PC-3 (cell line): Measurements from ENCODE around the gene NHERF2. TPM values are rescaled to one million over a fixed set of nuclear protein-coding genes. Genes with fewer than 3 reads are reported as not detected.
A peak's percentile ranks its signal among the peaks of the same experiment; 100 is the strongest.

Experiments used
- ATAC-seq: fragments of 200-7000 bp; cut with Tn5 transposase; 2 replicates; pipeline ENCODE4 v1.9.1; 2020; ENCODE audit warnings: mild to moderate bottlenecking, moderate library complexity
- BruUV-seq: library from RNA; stranded (reverse); fragments of 400-500 nt; replicated peaks from 2 replicates; lab custom pipeline; 2021; lab: Mats Ljungman, UMichigan
- CTCF ChIA-PET: fragments of 300-600 bp; sonication (Branson Sonifier 250); formaldehyde crosslinking; loops from one replicate; lab custom pipeline; 2022; ENCODE audit warnings: antibody characterized with exemption; lab: Charles Lee
- POLR2A ChIA-PET: fragments of 300-600 bp; sonication (Branson Sonifier 250); formaldehyde crosslinking; loops from one replicate; lab custom pipeline; 2022; ENCODE audit warnings: antibody characterized with exemption; ENCODE audit not compliant: unreplicated experiment; lab: Charles Lee
- DNase-seq: peaks from one replicate; pipeline ENCODE4 v3.0.0-alpha.2; 2015
- H2AFZ ChIP-seq: fragments of 300-600 bp; sonication (generic); 2 replicates; pipeline ENCODE4 v1.6.0; 2016; ENCODE audit warnings: antibody characterized with exemption, low read length
- H3F3A ChIP-seq: fragments of 300-600 bp; sonication (generic); one replicate; pipeline ENCODE4 v1.6.0; 2017; ENCODE audit warnings: antibody characterized with exemption, low read length, control low read depth, mild to moderate bottlenecking; ENCODE audit not compliant: unreplicated experiment
- H3K27ac ChIP-seq: fragments of 300-600 bp; sonication (generic); 2 replicates; pipeline ENCODE4 v1.5.1; 2016; ENCODE audit warnings: mild to moderate bottlenecking, low read length
- H3K27me3 ChIP-seq: fragments of 300-600 bp; sonication (generic); 2 replicates; pipeline ENCODE4 v1.6.1; 2016; ENCODE audit warnings: low read length, mixed read lengths
- H3K36me3 ChIP-seq: fragments of 300-600 bp; sonication (generic); 2 replicates; pipeline ENCODE4 v1.6.1; 2016; ENCODE audit warnings: low read depth, mixed run types, low read length, mixed read lengths
- H3K4me1 ChIP-seq: fragments of 300-600 bp; sonication (generic); 2 replicates; pipeline ENCODE4 v1.5.1; 2016; ENCODE audit warnings: low read length; ENCODE audit not compliant: insufficient read depth
- H3K4me2 ChIP-seq: fragments of 300-600 bp; sonication (generic); 2 replicates; pipeline ENCODE4 v1.6.0; 2016; ENCODE audit warnings: low read length
- H3K4me3 ChIP-seq: fragments of 300-600 bp; sonication (generic); 2 replicates; pipeline ENCODE4 v1.5.1; 2016; ENCODE audit warnings: mild to moderate bottlenecking, low read length, mixed read lengths
- H3K79me2 ChIP-seq: fragments of 300-600 bp; sonication (generic); 2 replicates; pipeline ENCODE4 v1.6.1; 2017; ENCODE audit warnings: low read length, mixed read lengths
- H3K9ac ChIP-seq: fragments of 300-600 bp; sonication (generic); 2 replicates; pipeline ENCODE4 v1.6.0; 2016; ENCODE audit warnings: mild to moderate bottlenecking, low read length
- H3K9me2 ChIP-seq: fragments of 300-600 bp; sonication (generic); replicated peaks from 2 replicates; pipeline ENCODE4 v1.6.1; 2016; ENCODE audit warnings: mixed run types, low read length, mixed read lengths
- H3K9me3 ChIP-seq: fragments of 300-600 bp; sonication (generic); 2 replicates; pipeline ENCODE4 v1.6.1; 2016; ENCODE audit warnings: low read length, mixed read lengths
- H4K20me1 ChIP-seq: fragments of 300-600 bp; sonication (generic); 2 replicates; pipeline ENCODE4 v1.6.1; 2016; ENCODE audit warnings: low read length, mixed read lengths
- EZH2 ChIP-seq: fragments of 300-600 bp; sonication (generic); IDR thresholded peaks from one replicate; pipeline ENCODE4 v1.6.1; 2017; ENCODE audit warnings: antibody characterized with exemption, mild to moderate bottlenecking, low read length; ENCODE audit not compliant: unreplicated experiment
- EZH2phosphoT487 ChIP-seq: fragments of 300-600 bp; sonication (generic); IDR thresholded peaks from 2 replicates; pipeline ENCODE4 v1.6.1; 2018; ENCODE audit warnings: mild to moderate bottlenecking, antibody characterized with exemption, low read length, borderline replicate concordance
- intact Hi-C: fragments of 100-400 bp; cut with micrococcal nuclease; formaldehyde crosslinking; loops from 2 replicates; pipeline ENCODE4 v1.9.0; 2023
- total RNA-seq: library from RNA; depleted of rRNA; stranded (reverse); fragments of >200 nt; gene quantifications from 2 replicates; pipeline ENCODE4 v1.2.3, GENCODE V29; 2014
- TF ChIP-seq, protein P1 (sequence below): fragments of 300-600 bp; sonication (generic); conservative IDR thresholded peaks from 2 replicates; pipeline ENCODE4 v1.5.1; 2017; ENCODE audit warnings: antibody characterized with exemption, low read depth, mild to moderate bottlenecking, low read length

NHERF2 gene
- total RNA-seq, 1 experiment from 2014 or later, result 145 TPM

DNA sequence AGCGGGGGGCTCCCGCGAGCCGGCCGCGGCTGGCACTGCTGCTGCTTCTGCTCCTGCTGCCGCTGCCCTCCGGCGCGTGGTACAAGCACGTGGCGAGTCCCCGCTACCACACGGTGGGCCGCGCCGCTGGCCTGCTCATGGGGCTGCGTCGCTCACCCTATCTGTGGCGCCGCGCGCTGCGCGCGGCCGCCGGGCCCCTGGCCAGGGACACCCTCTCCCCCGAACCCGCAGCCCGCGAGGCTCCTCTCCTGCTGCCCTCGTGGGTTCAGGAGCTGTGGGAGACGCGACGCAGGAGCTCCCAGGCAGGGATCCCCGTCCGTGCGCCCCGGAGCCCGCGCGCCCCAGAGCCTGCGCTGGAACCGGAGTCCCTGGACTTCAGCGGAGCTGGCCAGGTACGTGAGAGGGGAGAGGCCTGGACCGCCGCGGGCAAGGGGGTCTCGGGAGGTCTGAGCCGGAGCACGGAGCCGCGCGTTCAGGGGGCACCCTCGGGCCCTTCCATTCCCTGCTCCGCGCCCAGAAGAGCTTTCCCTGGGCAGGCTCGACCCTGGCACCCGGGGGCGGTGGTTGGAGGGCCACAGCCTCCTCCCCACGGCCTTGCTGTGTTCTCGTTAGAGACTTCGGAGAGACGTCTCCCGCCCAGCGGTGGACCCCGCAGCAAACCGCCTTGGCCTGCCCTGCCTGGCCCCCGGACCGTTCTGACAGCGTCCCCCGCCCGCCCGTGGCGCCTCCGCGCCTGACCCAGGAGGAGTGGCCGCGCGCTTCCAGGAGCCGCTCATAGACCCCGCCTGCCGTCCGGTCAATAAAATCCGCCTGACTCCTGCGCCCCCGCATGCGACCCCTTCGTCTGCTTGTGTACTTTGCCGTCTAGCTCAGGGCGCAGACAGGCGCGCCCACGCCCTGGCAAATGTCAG is 6.5 kb upstream of the NHERF2 start:
- no peaks in the 10 kb centered on the region for H3K9me3 ChIP-seq
- H3K36me3 ChIP-seq, result no peaks in the 10 kb centered on the region
- no peaks in the 10 kb centered on the region for H3K79me2 ChIP-seq
- intact Hi-C loops, result no loop called here
- no peaks in the 10 kb centered on the region; the same call in 1 of the 2 replicates for H3K27me3 ChIP-seq
- H4K20me1 ChIP-seq, result no peaks in the 10 kb centered on the region
- ChIA-PET CTCF (no interaction called here), POLR2A (no interaction called here)
- DNase-seq (no peak), ATAC-seq (no peak)
- no peaks in the 10 kb centered on the region for H3K9me2 ChIP-seq
- no peak overlapping the region for H3K27ac ChIP-seq
- H3K4me2 ChIP-seq, result peak overlapping the region; percentile 64
- no peaks in the 10 kb centered on the region for H3F3A ChIP-seq
- no TSS peak for BruUV-seq
- TF ChIP-seq, protein P1, sequence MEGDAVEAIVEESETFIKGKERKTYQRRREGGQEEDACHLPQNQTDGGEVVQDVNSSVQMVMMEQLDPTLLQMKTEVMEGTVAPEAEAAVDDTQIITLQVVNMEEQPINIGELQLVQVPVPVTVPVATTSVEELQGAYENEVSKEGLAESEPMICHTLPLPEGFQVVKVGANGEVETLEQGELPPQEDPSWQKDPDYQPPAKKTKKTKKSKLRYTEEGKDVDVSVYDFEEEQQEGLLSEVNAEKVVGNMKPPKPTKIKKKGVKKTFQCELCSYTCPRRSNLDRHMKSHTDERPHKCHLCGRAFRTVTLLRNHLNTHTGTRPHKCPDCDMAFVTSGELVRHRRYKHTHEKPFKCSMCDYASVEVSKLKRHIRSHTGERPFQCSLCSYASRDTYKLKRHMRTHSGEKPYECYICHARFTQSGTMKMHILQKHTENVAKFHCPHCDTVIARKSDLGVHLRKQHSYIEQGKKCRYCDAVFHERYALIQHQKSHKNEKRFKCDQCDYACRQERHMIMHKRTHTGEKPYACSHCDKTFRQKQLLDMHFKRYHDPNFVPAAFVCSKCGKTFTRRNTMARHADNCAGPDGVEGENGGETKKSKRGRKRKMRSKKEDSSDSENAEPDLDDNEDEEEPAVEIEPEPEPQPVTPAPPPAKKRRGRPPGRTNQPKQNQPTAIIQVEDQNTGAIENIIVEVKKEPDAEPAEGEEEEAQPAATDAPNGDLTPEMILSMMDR, result no peak
- TF ChIP-seq EZH2phosphoT487 (no peak), EZH2 (no peak)
- peak overlapping the region; percentile 49 for H3K4me3 ChIP-seq
- H3K4me1 ChIP-seq, result peaks cover 19% of the 10 kb centered on the region
- H2AFZ ChIP-seq, result peak overlapping the region; percentile 26; the same call in 1 of the 2 replicates
- H3K9ac ChIP-seq, result no peak overlapping the region

DNA sequence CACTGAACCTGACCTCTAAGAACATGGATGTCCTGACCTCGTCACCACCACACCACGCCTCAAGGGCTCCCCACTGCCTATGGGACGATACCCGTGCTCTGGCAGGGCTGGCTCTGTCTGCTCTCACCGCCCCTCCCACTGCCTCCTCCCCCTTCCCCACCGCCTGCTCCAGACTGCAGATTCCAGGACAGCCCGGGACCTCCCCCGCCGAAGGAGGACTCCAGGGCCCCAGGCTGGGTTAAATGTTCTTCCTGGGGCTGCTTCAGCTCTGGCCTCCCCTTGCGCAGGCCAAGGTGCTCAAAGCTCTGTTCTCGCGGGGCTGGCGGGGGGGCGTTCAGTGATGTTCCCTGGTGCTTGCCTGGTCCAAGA is 4.0 kb upstream of the NHERF2 start:
- intact Hi-C loops, result loop anchor here (2.0 kb wide), 2 partner anchors 34 to 118 kb away; no protein-coding TSS in a partner anchor
- H4K20me1 ChIP-seq, result no peaks in the 10 kb centered on the region
- H3K27ac ChIP-seq, result peak overlapping the region; percentile 39; the same call in 1 of the 2 replicates
- DNase-seq, result peak; percentile 43
- H3K79me2 ChIP-seq, result peaks cover 8% of the 10 kb centered on the region
- H3K27me3 ChIP-seq, result no peaks in the 10 kb centered on the region; the same call in 1 of the 2 replicates
- peak overlapping the region; percentile 53 for H3K9ac ChIP-seq
- TF ChIP-seq, protein P1, result no peak
- no peak for TF ChIP-seq EZH2phosphoT487
- TF ChIP-seq EZH2, result no peak
- peak overlapping the region; percentile 92 for H3K4me2 ChIP-seq
- ChIA-PET CTCF (interaction anchor here (0.6 to 1.2 kb wide), 10 partner anchors 11 to 540 kb away, joined by 3 to 20 read pairs (median 10); no protein-coding TSS in a partner anchor), POLR2A (interaction anchor here (0.6 to 0.7 kb wide), 2 partner anchors 14 to 26 kb away, joined by 9 to 15 read pairs; no protein-coding TSS in a partner anchor)
- peak overlapping the region; percentile 78 for H2AFZ ChIP-seq
- no peaks in the 10 kb centered on the region for H3K9me3 ChIP-seq
- no peaks in the 10 kb centered on the region for H3F3A ChIP-seq
- ATAC-seq, result peak; percentile 49
- peak overlapping the region; percentile 62 for H3K4me3 ChIP-seq
- H3K36me3 ChIP-seq, result no peaks in the 10 kb centered on the region
- H3K9me2 ChIP-seq, result no peaks in the 10 kb centered on the region
- peaks cover 11% of the 10 kb centered on the region for H3K4me1 ChIP-seq
- no TSS peak for BruUV-seq
